NCI-H2196 treated with DMSO at 0.1 percent for 48 hours (cell line): ENCODE measurements around the gene CADM2.
"Not testable (repeated sequence)": the region's sequence is repeated elsewhere in the genome, so short reads cannot be mapped to it uniquely, and the experiment has no call there.

Experiments
- DNase-seq: peaks from one replicate; lab custom pipeline; 2025; ENCODE audit not compliant: unreplicated experiment; lab: John Stamatoyannopoulos, UW

The CADM2 gene

DNA sequence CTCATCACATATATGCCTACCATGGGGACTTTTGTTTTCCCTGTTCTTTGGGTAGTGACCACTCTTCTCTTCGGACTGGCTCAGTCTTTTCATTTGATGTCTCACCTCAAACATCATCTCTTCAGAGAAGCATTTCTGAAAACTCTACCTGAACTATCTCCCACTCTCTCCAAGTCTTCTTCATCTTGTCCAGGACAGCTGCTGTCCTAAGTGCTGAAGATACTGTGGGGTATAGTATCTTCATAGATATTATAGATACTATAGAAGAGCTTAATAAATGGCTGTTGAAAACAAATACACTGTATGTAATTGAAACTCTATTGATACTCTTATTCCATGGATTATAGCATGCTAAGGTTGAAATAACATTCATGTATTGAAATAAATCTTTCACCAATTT is 672.3 kb downstream of the CADM2 start:
- no peak for DNase-seq

GRCh38 chr3:85632921-85633320 is 674.1 kb downstream of the CADM2 start:
- no peak for DNase-seq

DNA sequence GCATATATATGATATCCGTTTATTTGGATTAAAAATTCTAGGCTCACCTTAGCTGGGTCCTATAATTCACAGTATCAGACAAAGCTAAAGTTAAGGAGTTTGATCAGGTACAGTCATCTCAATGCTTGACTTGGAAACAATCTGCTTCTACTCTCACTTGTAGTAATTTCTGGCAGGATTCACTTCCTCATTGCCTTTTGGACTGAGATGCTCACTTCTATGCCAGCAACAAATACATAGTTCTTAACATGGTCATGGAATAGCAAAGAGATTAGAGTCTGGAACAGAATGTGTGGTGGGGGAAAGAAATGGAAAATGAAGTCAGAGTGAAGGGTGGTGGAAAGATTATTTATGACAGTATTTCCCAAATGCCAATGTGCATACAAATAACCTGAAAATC is 693.6 kb downstream of the CADM2 start:
- DNase-seq = no peak

DNA sequence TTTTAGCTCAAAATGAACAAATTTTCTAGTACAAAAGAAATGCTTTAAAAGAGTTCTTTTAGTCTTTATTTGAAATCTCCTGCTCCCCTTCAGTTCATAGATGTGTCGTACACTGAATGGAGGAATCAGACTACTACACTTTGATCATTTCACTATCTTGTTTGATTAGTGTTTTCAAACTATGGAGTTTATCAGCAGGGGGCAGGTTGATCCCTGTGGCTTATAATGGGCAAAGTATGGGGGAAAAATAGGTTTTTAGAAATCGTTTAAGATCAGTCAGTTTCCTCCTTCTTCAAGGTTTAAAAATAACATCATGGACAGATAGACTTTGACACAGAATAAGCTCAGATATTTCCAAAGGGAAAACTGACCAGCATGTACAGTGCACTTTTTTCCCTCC is 701.7 kb downstream of the CADM2 start:
- DNase-seq = no peak

GRCh38 chr3:85662462-85662861 is 703.7 kb downstream of the CADM2 start:
- no peak for DNase-seq

- no peak for DNase-seq
Observed at GRCh38 chr3:85667744-85668143, 709.0 kb downstream of the CADM2 start.

DNA sequence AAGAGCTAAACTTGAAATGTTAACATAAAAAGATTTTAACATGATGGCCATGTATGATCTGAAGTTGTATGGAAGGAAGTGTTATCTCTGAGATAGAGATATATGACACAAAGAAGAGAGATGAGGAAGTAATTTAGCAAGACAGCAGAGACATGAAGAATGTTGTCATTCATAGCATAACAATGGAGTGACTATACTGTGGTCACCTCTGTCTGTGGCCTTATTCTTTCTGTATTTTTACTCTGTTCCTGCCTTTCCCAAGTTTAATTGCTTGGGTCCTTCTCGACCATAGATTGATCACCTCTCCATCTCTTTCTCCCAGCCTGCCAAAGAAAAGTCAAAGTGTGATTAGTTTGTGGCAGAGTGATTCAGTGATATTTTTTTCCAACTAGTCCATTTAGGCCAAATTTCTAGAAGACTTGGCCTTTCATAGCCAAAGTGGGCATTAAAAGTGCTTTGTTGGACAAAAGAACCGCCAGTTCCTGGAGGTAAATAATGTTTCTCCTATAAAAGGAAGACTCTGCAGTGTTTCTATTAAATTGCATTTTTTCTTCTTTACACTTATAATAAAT is 711.9 kb downstream of the CADM2 start:
- no peak for DNase-seq

- no peak for DNase-seq
Observed at GRCh38 chr3:85672761-85673160, 714.0 kb downstream of the CADM2 start.

- no peak for DNase-seq
Observed at GRCh38 chr3:85678713-85679112, 719.9 kb downstream of the CADM2 start.

GRCh38 chr3:85681906-85682305 is 723.1 kb downstream of the CADM2 start:
- no peak for DNase-seq

DNA sequence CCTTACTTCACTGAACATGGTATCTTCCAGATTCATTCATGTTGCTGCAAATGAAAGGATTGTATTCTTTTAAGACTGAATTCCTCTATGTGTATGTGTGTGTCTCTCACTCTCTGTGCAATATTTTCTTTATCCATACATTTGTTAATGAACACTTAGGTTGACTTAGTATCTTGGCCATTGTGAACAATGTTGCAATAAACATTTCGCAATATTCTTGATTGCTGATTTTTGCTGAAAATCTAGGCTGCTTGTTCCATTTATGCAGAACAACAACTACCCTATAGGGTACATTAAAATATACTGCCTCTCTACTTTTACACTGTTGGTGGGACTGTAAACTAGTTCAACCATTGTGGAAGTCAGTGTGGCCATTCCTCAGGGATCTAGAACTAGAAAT is 732.4 kb downstream of the CADM2 start:
- DNase-seq = no peak

DNA sequence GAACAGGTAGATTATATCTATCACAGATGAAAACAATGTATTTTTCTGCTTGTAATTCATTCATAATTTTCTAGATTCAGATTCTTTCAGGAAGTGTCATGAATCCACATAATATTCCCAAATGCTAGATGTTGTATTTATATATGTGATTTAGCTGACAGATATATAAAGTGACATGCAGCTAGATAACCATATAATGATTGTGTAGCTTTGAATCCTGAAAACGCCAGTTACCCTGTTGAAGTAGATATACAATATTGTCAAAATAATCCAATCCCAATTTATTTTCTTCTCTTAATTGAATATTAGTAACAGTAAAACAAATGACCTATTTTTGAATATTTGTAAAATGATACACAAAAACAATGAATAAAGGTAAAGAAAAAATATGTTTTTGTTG is 738.4 kb downstream of the CADM2 start:
- DNase-seq = no peak

GRCh38 chr3:85706130-85706529 is 747.3 kb downstream of the CADM2 start:
- DNase-seq = no peak

DNA sequence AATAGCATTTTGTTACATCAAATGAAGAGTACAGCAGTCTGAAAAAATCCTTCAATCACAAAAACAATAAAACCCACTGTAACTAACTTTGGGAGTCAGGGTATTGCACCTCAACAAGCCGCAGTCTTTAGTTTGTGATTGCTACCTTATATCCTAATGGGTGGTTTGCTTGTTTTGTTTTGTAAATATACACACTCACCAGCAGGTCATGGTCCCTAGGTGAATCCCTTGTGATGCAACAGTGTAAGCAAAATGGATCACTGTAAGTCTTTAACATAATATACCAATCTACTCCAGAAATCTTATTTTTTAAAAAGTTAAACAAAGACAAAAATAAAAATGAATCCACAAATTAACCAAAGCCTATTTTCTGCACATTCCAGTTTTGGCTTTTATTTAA is 749.5 kb downstream of the CADM2 start:
- DNase-seq = not testable (repeated sequence)

DNA sequence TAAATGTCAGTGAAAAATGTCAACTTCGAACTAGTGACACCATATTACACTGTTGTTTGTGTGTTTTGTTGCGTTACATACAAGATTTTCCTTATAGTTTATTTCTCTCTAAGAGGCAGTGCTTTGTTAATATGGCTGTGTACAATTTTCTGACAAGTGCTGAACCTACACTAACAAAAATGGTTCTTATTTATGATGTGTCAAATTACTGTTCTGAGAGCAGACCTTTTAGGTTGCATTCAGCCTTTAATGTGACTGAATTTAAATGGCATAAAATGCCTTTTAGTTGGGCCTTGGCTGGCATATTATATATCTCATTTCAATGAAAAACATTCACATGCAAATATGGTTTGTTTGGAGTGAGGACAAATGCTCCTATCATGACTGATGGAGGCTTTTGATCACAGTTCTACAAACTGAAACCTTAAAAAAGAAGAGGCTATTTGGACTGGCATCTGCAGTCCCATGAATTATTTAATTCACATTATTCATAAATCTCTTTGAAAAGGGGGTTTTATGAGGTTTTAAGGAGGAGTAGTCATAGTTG is 750.6 kb downstream of the CADM2 start:
- DNase-seq = no peak

- no peak for DNase-seq
Observed at GRCh38 chr3:85710490-85710889, 751.7 kb downstream of the CADM2 start.

- no peak for DNase-seq
Observed at GRCh38 chr3:85721409-85722145, 762.8 kb downstream of the CADM2 start.

DNA sequence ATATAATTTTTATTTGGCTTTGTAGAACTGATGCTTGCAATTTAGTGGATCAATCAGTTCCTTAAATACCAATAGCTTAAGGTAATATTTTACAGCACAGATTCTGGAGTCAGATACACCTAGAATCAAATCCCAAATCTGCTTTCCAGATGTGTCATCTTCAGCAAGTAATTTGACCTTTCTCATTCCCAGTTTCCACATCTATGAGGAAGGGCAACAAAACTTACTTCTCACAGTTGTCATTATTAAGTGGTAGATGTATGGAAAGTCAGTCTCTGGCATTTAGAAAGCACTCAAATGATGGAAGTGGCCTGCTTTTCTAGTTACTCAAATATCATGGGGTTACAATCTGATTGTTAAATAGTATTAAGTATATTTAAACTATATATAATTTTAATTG is 767.0 kb downstream of the CADM2 start:
- no peak for DNase-seq

- DNase-seq = no peak
Observed at GRCh38 chr3:85726241-85726640, 767.5 kb downstream of the CADM2 start.

DNA sequence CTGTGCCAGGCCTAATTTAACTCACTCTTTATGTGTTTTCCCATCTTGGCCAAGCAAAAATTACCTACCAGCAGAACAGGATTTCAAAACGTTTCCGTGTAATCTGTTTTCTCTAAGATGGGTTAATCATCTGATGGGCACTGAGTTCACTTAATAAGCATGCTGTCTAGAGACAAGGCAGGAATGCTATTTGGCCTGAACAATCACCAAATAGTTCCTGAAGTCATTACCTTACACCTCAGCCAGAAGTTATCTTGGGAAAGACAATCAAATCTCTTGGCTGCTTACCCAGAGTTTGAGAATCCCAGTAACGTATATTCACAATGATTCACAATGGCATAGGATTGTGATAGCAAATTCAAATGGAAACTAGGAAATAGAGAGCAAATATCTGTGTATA is 779.1 kb downstream of the CADM2 start:
- no peak for DNase-seq

DNA sequence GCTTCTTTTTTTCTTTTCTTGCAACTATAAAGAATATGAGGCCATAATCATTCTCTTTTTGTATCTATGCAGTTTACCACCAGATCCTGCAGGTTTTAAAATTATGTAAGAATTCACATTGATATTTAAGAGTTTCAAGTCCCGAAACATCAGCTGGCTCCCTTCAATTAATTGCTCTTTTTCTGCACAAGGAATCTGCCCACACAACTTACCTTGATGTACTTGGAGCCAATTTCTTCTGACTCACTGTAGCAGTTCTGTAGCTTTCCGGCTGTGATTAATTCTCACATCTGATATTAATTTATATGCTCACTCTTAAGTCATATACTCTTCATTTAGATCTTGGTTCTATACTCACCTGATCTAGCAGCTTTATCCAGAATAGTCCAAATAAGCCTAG is 781.8 kb downstream of the CADM2 start:
- no peak for DNase-seq

GRCh38 chr3:85758442-85758841 is 799.7 kb downstream of the CADM2 start:
- DNase-seq = no peak

DNA sequence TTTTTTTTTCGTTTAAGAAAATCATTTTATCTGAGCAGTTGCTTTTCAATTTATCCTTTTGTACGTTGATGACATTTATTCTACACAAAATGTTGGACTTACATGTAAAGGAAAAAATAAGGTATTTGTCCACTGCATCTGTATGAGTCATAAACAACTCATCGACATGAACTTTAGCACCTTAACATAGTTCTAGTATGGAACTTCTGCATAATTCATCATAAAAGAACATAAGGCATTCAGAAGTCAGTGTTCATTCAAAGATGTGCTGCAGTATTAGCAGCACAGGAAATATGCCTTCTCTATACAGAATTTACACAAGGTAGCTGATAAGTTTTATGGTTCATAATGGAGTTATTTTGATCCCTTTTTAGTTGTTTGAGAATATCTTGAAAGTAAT is 801.6 kb downstream of the CADM2 start:
- no peak for DNase-seq
